ENCODE data around the gene TANGO2.

The TANGO2 gene

GRCh38 chr22:20039683-20040325, 18.9 kb downstream of the TANGO2 start:
- Histone ChIP-seq H4K8ac (ENCODE audit: low read depth, low read length) (no peak overlapping the region), H4K12ac (ENCODE audit: low read depth, low read length) (no peak overlapping the region), H2AK5ac (ENCODE audit: low read length) (no peak overlapping the region), H3K79me1 (ENCODE audit: low read length) (no peaks in the 10 kb centered on the region), H3K23ac (ENCODE audit: low read length) (no peak overlapping the region), H3K27ac (ENCODE audit: low read depth, low read length) (no peak overlapping the region), H3K4me2 (ENCODE audit: low read length) (no peak overlapping the region), H2BK5ac (ENCODE audit: low read depth, low read length, poor library complexity) (no peak overlapping the region), H2AFZ (ENCODE audit: insufficient read depth, low read length, poor library complexity) (no peak overlapping the region), H3K4ac (ENCODE audit: low read depth, low read length) (no peak overlapping the region), H4K91ac (ENCODE audit: low read depth, low read length) (no peak overlapping the region), H3K14ac (ENCODE audit: low read length) (no peak overlapping the region), H3K4me3 (ENCODE audit: low read depth, low read length) (no peak overlapping the region), H2BK12ac (ENCODE audit: low read length) (no peak overlapping the region), H2BK120ac (ENCODE audit: insufficient read depth, low read length, poor library complexity) (no peak overlapping the region), H3K18ac (ENCODE audit: low read length) (no peak overlapping the region), H3K9ac (ENCODE audit: low read length) (no peak overlapping the region), H3K79me2 (ENCODE audit: control insufficient read depth, insufficient read depth, low read length, poor library complexity) (no peaks in the 10 kb centered on the region), H3K36me3 (ENCODE audit: control insufficient read depth in 1 of 2, insufficient read depth in 2 of 2, low read length in 2 of 2) (peaks cover 31 to 33% of the 10 kb centered on the region in 2 experiments), H3K9me3 (ENCODE audit: insufficient read depth, low read depth, low read length) (peaks cover 6% of the 10 kb centered on the region), H3K27me3 (ENCODE audit: insufficient read depth, low read length) (no peaks in the 10 kb centered on the region), H3K4me1 (ENCODE audit: control insufficient read depth in 1 of 2, insufficient read depth in 2 of 2, low read length in 2 of 2) (no peaks in the 10 kb centered on the region)
- no peak for DNase-seq
- no CpG with 5 or more reads among the region's 9 CpGs for WGBS (ENCODE audit: extremely low coverage, insufficient coverage, insufficient read length)

DNA sequence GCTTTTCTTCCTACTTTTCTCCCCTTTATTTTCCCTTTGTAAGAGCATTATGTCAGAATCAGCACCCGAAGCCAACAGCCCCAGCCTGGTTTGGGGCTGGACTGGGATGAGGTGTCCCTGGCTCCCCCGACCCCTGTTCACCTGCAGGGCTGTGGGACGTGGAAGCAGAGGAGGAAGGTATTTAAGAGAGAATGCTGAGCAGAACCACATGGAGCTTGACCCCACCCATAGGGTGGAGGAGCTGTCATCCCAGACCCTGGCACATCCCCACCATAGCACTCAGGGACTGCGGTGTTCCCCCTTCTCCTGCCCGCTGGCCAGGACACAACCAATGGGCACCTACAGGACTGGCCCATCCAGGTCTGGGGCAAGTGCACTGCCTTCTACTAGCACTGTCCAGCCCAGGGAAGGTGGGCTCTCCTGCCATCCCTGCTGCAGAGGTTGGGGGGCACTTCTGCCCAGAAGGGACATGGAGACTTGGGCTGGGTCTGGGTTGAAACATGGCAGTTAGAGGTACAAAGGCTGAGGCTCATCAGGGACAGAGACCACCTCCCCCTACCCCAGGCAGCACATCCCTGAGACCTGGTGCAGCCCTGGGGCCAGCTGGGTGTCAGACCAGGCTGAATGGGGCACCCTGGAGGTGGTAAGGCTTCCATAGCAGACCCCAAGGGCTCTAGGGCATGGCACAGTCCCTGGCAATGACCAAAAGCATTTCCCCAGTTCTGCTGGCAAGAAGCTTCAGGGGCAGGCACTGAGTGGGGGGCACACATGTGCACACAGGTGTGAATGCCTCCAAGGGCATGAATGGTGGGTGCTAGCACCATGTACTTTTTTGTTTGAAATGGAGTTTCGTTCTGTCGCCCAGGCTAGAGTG, 19.7 kb downstream of the TANGO2 start:
- H2BK5ac ChIP-seq (ENCODE audit: low read depth, low read length, poor library complexity): no peak overlapping the region
- H3K9me3 ChIP-seq (ENCODE audit: insufficient read depth, low read depth, low read length): peaks cover 3% of the 10 kb centered on the region
- no peaks in the 10 kb centered on the region for H3K79me1 ChIP-seq (ENCODE audit: low read length)
- H3K9ac ChIP-seq (ENCODE audit: low read length): no peak overlapping the region
- H3K27me3 ChIP-seq (ENCODE audit: insufficient read depth, low read length): no peaks in the 10 kb centered on the region
- no peak overlapping the region for H3K18ac ChIP-seq (ENCODE audit: low read length)
- peaks cover 31 to 33% of the 10 kb centered on the region in 2 experiments for H3K36me3 ChIP-seq (ENCODE audit: control insufficient read depth in 1 of 2, insufficient read depth in 2 of 2, low read length in 2 of 2)
- H4K8ac ChIP-seq (ENCODE audit: low read depth, low read length): no peak overlapping the region
- no peak overlapping the region for H2AFZ ChIP-seq (ENCODE audit: insufficient read depth, low read length, poor library complexity)
- no peak overlapping the region for H2BK120ac ChIP-seq (ENCODE audit: insufficient read depth, low read length, poor library complexity)
- no peak for DNase-seq
- H2BK12ac ChIP-seq (ENCODE audit: low read length): no peak overlapping the region
- WGBS (ENCODE audit: extremely low coverage, insufficient coverage, insufficient read length): no CpG with 5 or more reads among the region's 7 CpGs
- no peaks in the 10 kb centered on the region for H3K79me2 ChIP-seq (ENCODE audit: control insufficient read depth, insufficient read depth, low read length, poor library complexity)
- no peak overlapping the region for H3K4me3 ChIP-seq (ENCODE audit: low read depth, low read length)
- H3K4me2 ChIP-seq (ENCODE audit: low read length): no peak overlapping the region
- H4K12ac ChIP-seq (ENCODE audit: low read depth, low read length): no peak overlapping the region
- no peak overlapping the region for H3K4ac ChIP-seq (ENCODE audit: low read depth, low read length)
- H3K14ac ChIP-seq (ENCODE audit: low read length): no peak overlapping the region
- no peak overlapping the region for H4K91ac ChIP-seq (ENCODE audit: low read depth, low read length)
- H3K4me1 ChIP-seq (ENCODE audit: control insufficient read depth in 1 of 2, insufficient read depth in 2 of 2, low read length in 2 of 2): no peaks in the 10 kb centered on the region
- no peak overlapping the region for H3K23ac ChIP-seq (ENCODE audit: low read length)
- no peak overlapping the region for H2AK5ac ChIP-seq (ENCODE audit: low read length)
- H3K27ac ChIP-seq (ENCODE audit: low read depth, low read length): no peak overlapping the region

DNA sequence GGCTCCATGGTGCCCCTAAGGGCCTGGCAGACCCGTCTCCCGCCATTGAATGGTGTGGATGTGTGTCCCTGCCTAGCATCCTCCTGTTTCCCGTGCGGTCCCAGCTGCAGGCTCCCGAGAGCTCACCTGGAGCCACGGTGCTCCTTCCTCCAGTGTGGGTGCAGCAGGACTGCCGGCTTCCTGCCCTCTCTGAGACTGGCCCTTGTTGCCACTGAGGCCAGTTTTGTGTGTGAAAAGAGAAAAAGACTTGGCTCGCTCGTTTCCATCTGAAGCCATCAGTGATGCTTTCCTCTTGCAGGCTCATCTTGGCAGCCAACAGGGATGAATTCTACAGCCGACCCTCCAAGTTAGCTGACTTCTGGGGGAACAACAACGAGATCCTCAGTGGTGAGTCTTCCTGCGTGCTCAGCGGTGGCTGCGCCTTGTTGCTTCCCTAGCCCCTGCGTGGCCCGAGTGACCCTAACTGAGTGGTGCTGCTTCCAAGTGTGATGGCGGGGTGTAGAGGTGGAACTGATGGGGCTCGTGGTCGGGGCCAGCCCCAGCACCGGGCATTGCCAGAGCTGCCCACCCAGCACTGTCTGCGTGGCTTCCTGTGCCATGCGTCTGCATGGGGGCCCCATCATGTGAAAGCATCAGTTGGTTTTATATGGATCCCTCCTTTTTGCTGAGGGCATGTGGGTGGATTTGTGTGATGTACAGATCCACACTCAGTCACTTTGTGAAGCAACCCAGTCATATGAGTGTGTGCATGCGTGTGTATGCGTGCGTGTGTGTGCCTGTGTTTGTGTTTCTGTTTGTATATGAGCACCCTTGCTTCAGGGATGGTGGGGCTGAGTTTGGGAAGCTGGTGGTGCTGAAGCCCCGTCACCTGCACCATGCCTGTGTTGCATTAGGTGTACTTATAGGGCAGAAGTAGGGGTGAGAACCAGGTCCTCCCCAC, 22.4 kb downstream of the TANGO2 start:
- Histone ChIP-seq H3K14ac (ENCODE audit: low read length) (no peak overlapping the region), H3K9me3 (ENCODE audit: insufficient read depth, low read depth, low read length) (peaks cover 3% of the 10 kb centered on the region), H3K79me1 (ENCODE audit: low read length) (no peaks in the 10 kb centered on the region), H2BK5ac (ENCODE audit: low read depth, low read length, poor library complexity) (no peak overlapping the region), H3K4me3 (ENCODE audit: low read depth, low read length) (no peak overlapping the region), H3K27me3 (ENCODE audit: insufficient read depth, low read length) (no peaks in the 10 kb centered on the region), H4K12ac (ENCODE audit: low read depth, low read length) (no peak overlapping the region), H3K36me3 (ENCODE audit: control insufficient read depth in 1 of 2, insufficient read depth in 2 of 2, low read length in 2 of 2) (peaks cover 23 to 27% of the 10 kb centered on the region in 2 experiments), H3K4ac (ENCODE audit: low read depth, low read length) (no peak overlapping the region), H2AFZ (ENCODE audit: insufficient read depth, low read length, poor library complexity) (no peak overlapping the region), H3K18ac (ENCODE audit: low read length) (no peak overlapping the region), H2BK12ac (ENCODE audit: low read length) (no peak overlapping the region), H2AK5ac (ENCODE audit: low read length) (no peak overlapping the region), H3K9ac (ENCODE audit: low read length) (no peak overlapping the region), H3K4me1 (ENCODE audit: control insufficient read depth in 1 of 2, insufficient read depth in 2 of 2, low read length in 2 of 2) (no peaks in the 10 kb centered on the region), H3K27ac (ENCODE audit: low read depth, low read length) (no peak overlapping the region), H3K79me2 (ENCODE audit: control insufficient read depth, insufficient read depth, low read length, poor library complexity) (no peaks in the 10 kb centered on the region), H2BK120ac (ENCODE audit: insufficient read depth, low read length, poor library complexity) (no peak overlapping the region), H4K91ac (ENCODE audit: low read depth, low read length) (no peak overlapping the region), H3K4me2 (ENCODE audit: low read length) (no peak overlapping the region), H4K8ac (ENCODE audit: low read depth, low read length) (no peak overlapping the region), H3K23ac (ENCODE audit: low read length) (no peak overlapping the region)
- WGBS (ENCODE audit: extremely low coverage, insufficient coverage, insufficient read length): no CpG with 5 or more reads among the region's 26 CpGs
- no peak for DNase-seq

GRCh38 chr22:20043997-20044342, 23.1 kb downstream of the TANGO2 start:
- no CpG with 5 or more reads among the region's 7 CpGs for whole genome bisulfite sequencing (ENCODE audit: extremely low coverage, insufficient coverage, insufficient read length)
- H3K27me3 ChIP-seq (ENCODE audit: insufficient read depth, low read length): no peaks in the 10 kb centered on the region

More at GRCh38 chr22:20043997-20044342, 23.1 kb downstream of the TANGO2 start:
- no peak overlapping the region for H2AK5ac ChIP-seq (ENCODE audit: low read length)
- H2BK12ac ChIP-seq (ENCODE audit: low read length): no peak overlapping the region
- no peak overlapping the region for H4K12ac ChIP-seq (ENCODE audit: low read depth, low read length)
- H3K9me3 ChIP-seq (ENCODE audit: insufficient read depth, low read depth, low read length): peaks cover 3% of the 10 kb centered on the region
- DNase-seq: no peak
- H4K8ac ChIP-seq (ENCODE audit: low read depth, low read length): no peak overlapping the region
- no peak overlapping the region for H3K23ac ChIP-seq (ENCODE audit: low read length)
- no peak overlapping the region for H4K91ac ChIP-seq (ENCODE audit: low read depth, low read length)
- no peak overlapping the region for H3K4ac ChIP-seq (ENCODE audit: low read depth, low read length)
- no peak overlapping the region for H2BK5ac ChIP-seq (ENCODE audit: low read depth, low read length, poor library complexity)
- H3K4me1 ChIP-seq (ENCODE audit: control insufficient read depth in 1 of 2, insufficient read depth in 2 of 2, low read length in 2 of 2): no peaks in the 10 kb centered on the region
- no peak overlapping the region for H3K9ac ChIP-seq (ENCODE audit: low read length)
- no peak overlapping the region for H3K4me3 ChIP-seq (ENCODE audit: low read depth, low read length)
- H3K14ac ChIP-seq (ENCODE audit: low read length): no peak overlapping the region
- H3K36me3 ChIP-seq (ENCODE audit: control insufficient read depth in 1 of 2, insufficient read depth in 2 of 2, low read length in 2 of 2): peaks cover 23 to 24% of the 10 kb centered on the region in 2 experiments
- no peak overlapping the region for H2BK120ac ChIP-seq (ENCODE audit: insufficient read depth, low read length, poor library complexity)
- no peaks in the 10 kb centered on the region for H3K79me2 ChIP-seq (ENCODE audit: control insufficient read depth, insufficient read depth, low read length, poor library complexity)
- no peak overlapping the region for H3K18ac ChIP-seq (ENCODE audit: low read length)
- H2AFZ ChIP-seq (ENCODE audit: insufficient read depth, low read length, poor library complexity): no peak overlapping the region
- no peak overlapping the region for H3K4me2 ChIP-seq (ENCODE audit: low read length)
- H3K79me1 ChIP-seq (ENCODE audit: low read length): no peaks in the 10 kb centered on the region
- H3K27ac ChIP-seq (ENCODE audit: low read depth, low read length): no peak overlapping the region
